ENCODE results near the gene PCDHGA6. TPM values are rescaled to one million over a fixed set of nuclear protein-coding genes. Genes with fewer than 3 reads are reported as not detected.
"Not testable (repeated sequence)": the region's sequence is repeated elsewhere in the genome, so short reads cannot be mapped to it uniquely, and the experiment has no call there.

The PCDHGA6 gene
- total RNA-seq, 1 experiment from 2014 or later = 1.4 TPM

GRCh38 chr5:141414548-141415274, 41.0 kb downstream of the PCDHGA6 start:
- H3K9me3 ChIP-seq (replicated peaks) = peaks cover 30% of the 10 kb centered on the region
- not testable (repeated sequence) for DNase-seq (ENCODE audit: low read depth in 1 of 2, low spot score in 2 of 2); H3K27ac ChIP-seq; H3K4me1 ChIP-seq (replicated peaks); H3K27me3 ChIP-seq (replicated peaks); H3K36me3 ChIP-seq; H3K4me3 ChIP-seq

DNA sequence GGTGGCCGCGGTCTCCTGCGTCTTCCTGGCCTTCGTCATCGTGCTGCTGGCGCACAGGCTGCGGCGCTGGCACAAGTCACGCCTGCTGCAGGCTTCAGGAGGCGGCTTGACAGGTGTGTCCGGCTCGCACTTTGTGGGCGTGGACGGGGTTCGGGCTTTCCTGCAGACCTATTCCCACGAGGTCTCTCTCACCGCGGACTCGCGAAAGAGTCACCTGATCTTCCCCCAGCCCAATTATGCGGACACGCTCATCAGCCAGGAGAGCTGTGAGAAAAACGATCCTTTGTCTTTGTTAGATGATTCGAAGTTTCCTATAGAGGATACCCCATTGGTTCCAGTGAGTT, 41.6 kb downstream of the PCDHGA6 start:
- H3K9me3 ChIP-seq (replicated peaks) = peaks cover 30% of the 10 kb centered on the region
- H3K27me3 ChIP-seq (replicated peaks); H3K4me1 ChIP-seq (replicated peaks); H3K4me3 ChIP-seq; H3K36me3 ChIP-seq; DNase-seq (ENCODE audit: low read depth in 1 of 2, low spot score in 2 of 2); H3K27ac ChIP-seq: not testable (repeated sequence)

DNA sequence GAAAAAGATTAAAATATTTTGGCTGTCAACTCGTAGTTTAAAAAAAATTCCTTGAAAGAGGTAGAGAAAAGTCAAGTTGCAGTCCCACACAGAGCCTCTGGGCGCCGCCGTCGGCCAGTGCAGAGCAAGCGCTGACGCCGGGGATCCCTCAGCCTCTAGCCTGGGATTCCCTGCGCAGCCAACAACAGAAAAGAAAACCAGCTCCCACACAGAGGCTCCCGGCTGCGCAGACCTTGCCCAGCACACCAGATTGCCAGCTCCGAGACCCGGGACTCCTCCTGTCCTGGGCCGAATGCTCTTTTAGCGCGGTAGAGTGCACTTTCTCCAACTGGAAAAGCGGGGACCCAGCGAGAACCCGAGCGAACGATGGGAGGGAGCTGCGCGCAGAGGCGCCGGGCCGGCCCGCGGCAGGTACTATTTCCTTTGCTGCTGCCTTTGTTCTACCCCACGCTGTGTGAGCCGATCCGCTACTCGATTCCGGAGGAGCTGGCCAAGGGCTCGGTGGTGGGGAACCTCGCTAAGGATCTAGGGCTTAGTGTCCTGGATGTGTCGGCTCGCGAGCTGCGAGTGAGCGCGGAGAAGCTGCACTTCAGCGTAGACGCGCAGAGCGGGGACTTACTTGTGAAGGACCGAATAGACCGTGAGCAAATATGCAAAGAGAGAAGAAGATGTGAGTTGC, 43.9 kb downstream of the PCDHGA6 start, which contains the start of gene PCDHGB7:
Gene PCDHGB7, plus strand, starts transcription at position 184 of the 679 bp plus-strand sequence. Its CDS starts 183 bp downstream, at position 367.
- H3K4me1 ChIP-seq (replicated peaks); H3K4me3 ChIP-seq; H3K36me3 ChIP-seq; H3K27ac ChIP-seq; H3K27me3 ChIP-seq (replicated peaks): not testable (repeated sequence)
- peak; percentile 55 to 73 for DNase-seq (ENCODE audit: low read depth in 1 of 2, low spot score in 2 of 2)
- H3K9me3 ChIP-seq (replicated peaks) = peaks cover 41% of the 10 kb centered on the region

GRCh38 chr5:141419074-141419880, 45.6 kb downstream of the PCDHGA6 start:
- DNase-seq (ENCODE audit: low read depth in 1 of 2, low spot score in 2 of 2) = no peak
- Histone ChIP-seq H3K9me3 (replicated peaks) (peaks cover 40% of the 10 kb centered on the region), H3K4me1 (replicated peaks) (no peaks in the 10 kb centered on the region), H3K27ac (no peak overlapping the region), H3K36me3 (no peaks in the 10 kb centered on the region; the same call in 1 of the 2 replicates), H3K4me3 (no peak overlapping the region), H3K27me3 (replicated peaks) (no peaks in the 10 kb centered on the region)

DNA sequence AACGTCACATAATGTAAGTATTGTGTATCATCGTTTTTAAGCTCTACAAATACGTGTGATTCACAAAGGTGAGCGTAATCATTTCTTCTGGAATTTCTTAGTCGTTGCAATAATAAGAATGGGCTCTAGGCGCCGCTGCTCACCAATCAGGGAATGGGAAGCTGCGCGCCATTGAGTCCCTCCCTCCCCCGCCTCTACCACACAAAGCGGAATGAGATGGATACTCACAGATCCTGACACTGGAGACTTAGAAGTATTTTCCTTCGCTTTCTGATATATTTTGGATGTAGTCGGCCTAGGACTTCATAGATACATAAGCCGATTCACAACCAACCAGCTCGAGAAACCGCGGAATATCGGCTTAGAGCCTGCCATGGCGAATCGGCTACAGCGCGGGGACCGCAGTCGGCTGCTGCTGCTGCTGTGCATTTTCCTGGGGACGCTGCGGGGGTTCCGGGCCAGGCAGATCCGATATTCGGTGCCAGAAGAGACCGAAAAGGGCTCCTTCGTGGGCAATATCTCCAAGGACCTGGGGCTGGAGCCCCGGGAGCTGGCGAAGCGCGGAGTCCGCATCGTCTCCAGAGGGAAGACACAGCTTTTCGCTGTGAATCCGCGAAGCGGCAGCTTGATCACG, 47.3 kb downstream of the PCDHGA6 start, which contains the start of gene PCDHGA11:
Gene PCDHGA11, plus strand, starts transcription at position 197 of the 634 bp plus-strand sequence. Its CDS starts 177 bp downstream, at position 374.
- H3K4me3 ChIP-seq = no peak within 1 kb of the TSS
- H3K4me1 ChIP-seq (replicated peaks) = no peaks in the 10 kb centered on the region
- no peaks in the 10 kb centered on the region; the same call in 1 of the 2 replicates for H3K36me3 ChIP-seq
- H3K27me3 ChIP-seq (replicated peaks) = no peaks in the 10 kb centered on the region
- peaks cover 40% of the 10 kb centered on the region for H3K9me3 ChIP-seq (replicated peaks)
- no peak within 1 kb of the TSS for H3K27ac ChIP-seq
- DNase-seq (ENCODE audit: low read depth in 1 of 2, low spot score in 2 of 2) = no peak

GRCh38 chr5:141421489-141421855, 47.8 kb downstream of the PCDHGA6 start:
- Histone ChIP-seq H3K4me3 (no peak overlapping the region), H3K27ac (no peak overlapping the region), H3K4me1 (replicated peaks) (no peaks in the 10 kb centered on the region), H3K9me3 (replicated peaks) (peaks cover 40% of the 10 kb centered on the region), H3K27me3 (replicated peaks) (no peaks in the 10 kb centered on the region), H3K36me3 (no peaks in the 10 kb centered on the region; the same call in 1 of the 2 replicates)
- DNase-seq (ENCODE audit: low read depth in 1 of 2, low spot score in 2 of 2) = no peak

GRCh38 chr5:141422742-141423291, 49.1 kb downstream of the PCDHGA6 start:
- no peaks in the 10 kb centered on the region for H3K4me1 ChIP-seq (replicated peaks)
- DNase-seq (ENCODE audit: low read depth in 1 of 2, low spot score in 2 of 2) = no peak
- H3K4me3 ChIP-seq = no peak overlapping the region
- H3K36me3 ChIP-seq = no peaks in the 10 kb centered on the region; the same call in 1 of the 2 replicates
- H3K27me3 ChIP-seq (replicated peaks) = no peaks in the 10 kb centered on the region
- H3K27ac ChIP-seq = no peak overlapping the region
- peaks cover 47% of the 10 kb centered on the region for H3K9me3 ChIP-seq (replicated peaks)

DNA sequence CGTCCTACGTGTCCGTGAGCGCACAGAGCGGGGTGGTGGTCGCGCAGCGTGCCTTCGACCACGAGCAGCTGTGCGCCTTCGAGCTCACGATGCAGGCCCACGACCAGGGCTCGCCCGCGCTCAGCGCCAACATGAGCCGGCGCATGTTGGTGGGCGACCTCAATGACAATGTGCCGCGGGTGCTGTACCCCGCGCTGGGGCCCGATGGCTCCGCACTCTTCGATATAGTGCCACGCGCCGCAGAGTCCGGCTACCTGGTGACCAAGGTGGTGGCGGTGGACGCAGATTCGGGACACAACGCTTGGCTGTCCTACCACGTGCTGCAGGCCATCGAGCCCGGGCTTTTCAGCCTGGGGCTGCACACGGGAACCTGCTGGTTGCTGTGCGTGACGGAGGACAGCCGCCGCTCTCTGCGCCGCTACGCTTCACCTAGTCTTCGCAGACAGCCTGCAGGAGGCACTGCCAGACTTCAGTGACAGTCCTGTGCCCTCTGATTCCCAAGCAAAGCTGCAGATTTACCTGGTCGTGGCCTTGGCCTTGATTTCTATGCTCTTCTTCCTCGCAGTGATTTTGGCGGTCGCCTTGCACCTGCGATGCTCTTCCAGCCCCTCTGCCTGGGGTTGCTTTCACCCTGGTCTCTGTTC, 54.2 kb downstream of the PCDHGA6 start:
- H3K9me3 ChIP-seq (replicated peaks) = peaks cover 31% of the 10 kb centered on the region

More for the DNA sequence above, 54.2 kb downstream of the PCDHGA6 start:
- no peak for DNase-seq (ENCODE audit: low read depth in 1 of 2, low spot score in 2 of 2)
- H3K36me3 ChIP-seq = no peaks in the 10 kb centered on the region
- no peak overlapping the region for H3K27ac ChIP-seq
- H3K4me1 ChIP-seq (replicated peaks) = no peaks in the 10 kb centered on the region
- no peak overlapping the region for H3K4me3 ChIP-seq
- H3K27me3 ChIP-seq (replicated peaks) = no peaks in the 10 kb centered on the region

Other genes starting within 250 kb of the PCDHGA6 start
- gene PCDHB5, start 238.7 kb upstream of the PCDHGA6 start, total RNA-seq (2014; rRNA removed; shearing (Covaris generic)) = 25.2 and 27.3 TPM in 2 replicates
- 0.29 and 0.50 TPM in 2 replicates for gene PCDHB6, start 223.8 kb upstream of the PCDHGA6 start, total RNA-seq (2014; rRNA removed; shearing (Covaris generic))
- 0.85 and 0.87 TPM in 2 replicates for gene PCDHB7, start 201.2 kb upstream of the PCDHGA6 start, total RNA-seq (2014; rRNA removed; shearing (Covaris generic))
- 0.75 and 1.8 TPM in 2 replicates for gene PCDHB8, start 196.1 kb upstream of the PCDHGA6 start, total RNA-seq (2014; rRNA removed; shearing (Covaris generic))
- 11.9 and 16.3 TPM in 2 replicates for gene PCDHB16, start 191.5 kb upstream of the PCDHGA6 start, total RNA-seq (2014; rRNA removed; shearing (Covaris generic))
- gene PCDHB9, start 186.7 kb upstream of the PCDHGA6 start, total RNA-seq (2014; rRNA removed; shearing (Covaris generic)) = 2.7 and 3.8 TPM in 2 replicates
- gene PCDHB10, start 181.5 kb upstream of the PCDHGA6 start, total RNA-seq (2014; rRNA removed; shearing (Covaris generic)) = 3.3 and 4.7 TPM in 2 replicates
- gene PCDHB11, start 174.3 kb upstream of the PCDHGA6 start, total RNA-seq (2014; rRNA removed; shearing (Covaris generic)) = 0.34 TPM in 1 of 2 replicates, not detected in the other
- 1.8 and 6.2 TPM in 2 replicates for gene PCDHB12, start 165.2 kb upstream of the PCDHGA6 start, total RNA-seq (2014; rRNA removed; shearing (Covaris generic))
- 1.3 and 1.7 TPM in 2 replicates for gene PCDHB13, start 160.0 kb upstream of the PCDHGA6 start, total RNA-seq (2014; rRNA removed; shearing (Covaris generic))
- 18.6 and 28.4 TPM in 2 replicates for gene PCDHB14, start 150.5 kb upstream of the PCDHGA6 start, total RNA-seq (2014; rRNA removed; shearing (Covaris generic))
- gene PCDHB15, start 128.5 kb upstream of the PCDHGA6 start, total RNA-seq (2014; rRNA removed; shearing (Covaris generic)) = 0.74 and 1.0 TPM in 2 replicates
- 0.11 and 0.75 TPM in 2 replicates for gene SLC25A2, start 69.8 kb upstream of the PCDHGA6 start, total RNA-seq (2014; rRNA removed; shearing (Covaris generic))
- gene TAF7, start 53.1 kb upstream of the PCDHGA6 start, total RNA-seq (2014; rRNA removed; shearing (Covaris generic)) = 147 and 154 TPM in 2 replicates
- gene PCDHGA1, start 43.4 kb upstream of the PCDHGA6 start, total RNA-seq (2014; rRNA removed; shearing (Covaris generic)) = 2.2 and 3.1 TPM in 2 replicates
- 1.2 and 2.1 TPM in 2 replicates for gene PCDHGA2, start 35.1 kb upstream of the PCDHGA6 start, total RNA-seq (2014; rRNA removed; shearing (Covaris generic))
- gene PCDHGA3, start 30.1 kb upstream of the PCDHGA6 start, total RNA-seq (2014; rRNA removed; shearing (Covaris generic)) = 0.26 TPM in 1 of 2 replicates, not detected in the other
- gene PCDHGB1, start 23.8 kb upstream of the PCDHGA6 start, total RNA-seq (2014; rRNA removed; shearing (Covaris generic)) = 0.79 TPM in 1 of 2 replicates, not detected in the other
- 1.2 and 1.7 TPM in 2 replicates for gene PCDHGA4, start 18.9 kb upstream of the PCDHGA6 start, total RNA-seq (2014; rRNA removed; shearing (Covaris generic))
- 3.8 TPM in 1 of 2 replicates, not detected in the other for gene PCDHGB2, start 13.9 kb upstream of the PCDHGA6 start, total RNA-seq (2014; rRNA removed; shearing (Covaris generic))
- 0.76 and 1.8 TPM in 2 replicates for gene PCDHGA5, start 9.7 kb upstream of the PCDHGA6 start, total RNA-seq (2014; rRNA removed; shearing (Covaris generic))
- gene PCDHGB3, start 3.6 kb upstream of the PCDHGA6 start, total RNA-seq (2014; rRNA removed; shearing (Covaris generic)) = 1.1 TPM in 1 of 2 replicates, not detected in the other
- gene PCDHGA7, start 8.9 kb downstream of the PCDHGA6 start, total RNA-seq (2014; rRNA removed; shearing (Covaris generic)) = 0.82 and 0.91 TPM in 2 replicates
- gene PCDHGB4, start 13.8 kb downstream of the PCDHGA6 start, total RNA-seq (2014; rRNA removed; shearing (Covaris generic)) = 0.09 and 0.18 TPM in 2 replicates
- 0.32 and 1.1 TPM in 2 replicates for gene PCDHGA8, start 18.7 kb downstream of the PCDHGA6 start, total RNA-seq (2014; rRNA removed; shearing (Covaris generic))
- 1.1 and 3.6 TPM in 2 replicates for gene PCDHGB5, start 24.1 kb downstream of the PCDHGA6 start, total RNA-seq (2014; rRNA removed; shearing (Covaris generic))
- gene PCDHGA9, start 28.9 kb downstream of the PCDHGA6 start, total RNA-seq (2014; rRNA removed; shearing (Covaris generic)) = 0.55 TPM in 1 of 2 replicates, not detected in the other
- gene PCDHGB6, start 34.1 kb downstream of the PCDHGA6 start, total RNA-seq (2014; rRNA removed; shearing (Covaris generic)) = 1.2 and 1.3 TPM in 2 replicates
- 1.2 and 2.9 TPM in 2 replicates for gene PCDHGA10, start 39.1 kb downstream of the PCDHGA6 start, total RNA-seq (2014; rRNA removed; shearing (Covaris generic))
- 1.8 and 2.6 TPM in 2 replicates for gene PCDHGB7, start 43.8 kb downstream of the PCDHGA6 start, total RNA-seq (2014; rRNA removed; shearing (Covaris generic))
- 0.22 and 0.32 TPM in 2 replicates for gene PCDHGA11, start 47.2 kb downstream of the PCDHGA6 start, total RNA-seq (2014; rRNA removed; shearing (Covaris generic))
- gene PCDHGA12, start 56.6 kb downstream of the PCDHGA6 start, total RNA-seq (2014; rRNA removed; shearing (Covaris generic)) = 0.34 TPM in 1 of 2 replicates, not detected in the other
- gene PCDHGC3, start 102.1 kb downstream of the PCDHGA6 start, total RNA-seq (2014; rRNA removed; shearing (Covaris generic)) = 45.5 and 57.8 TPM in 2 replicates
- gene PCDHGC4, start 111.1 kb downstream of the PCDHGA6 start, total RNA-seq (2014; rRNA removed; shearing (Covaris generic)) = 0.22 and 0.39 TPM in 2 replicates
- gene PCDHGC5, start 115.2 kb downstream of the PCDHGA6 start, total RNA-seq (2014; rRNA removed; shearing (Covaris generic)) = 0.21 TPM in 1 of 2 replicates, not detected in the other
- gene DIAPH1, start 245.1 kb downstream of the PCDHGA6 start, total RNA-seq (2014; rRNA removed; shearing (Covaris generic)) = 44.5 and 48.7 TPM in 2 replicates